HG03432 (cell line): ENCODE data around the gene AGAP1.

Experiments used
- ATAC-seq: cut with Tn5 transposase; IDR thresholded peaks from one replicate; pipeline ENCODE4 v1.9.1; 2021; ENCODE audit warnings: mild to moderate bottlenecking, moderate library complexity; ENCODE audit not compliant: unreplicated experiment

The AGAP1 gene

GRCh38 chr2:235856151-235856854 is 362.5 kb downstream of the AGAP1 start:
- ATAC-seq: no peak

GRCh38 chr2:235857598-235857997 is 363.8 kb downstream of the AGAP1 start:
- no peak for ATAC-seq

- ATAC-seq: no peak
Measured at GRCh38 chr2:235858881-235859280, 365.0 kb downstream of the AGAP1 start.

DNA sequence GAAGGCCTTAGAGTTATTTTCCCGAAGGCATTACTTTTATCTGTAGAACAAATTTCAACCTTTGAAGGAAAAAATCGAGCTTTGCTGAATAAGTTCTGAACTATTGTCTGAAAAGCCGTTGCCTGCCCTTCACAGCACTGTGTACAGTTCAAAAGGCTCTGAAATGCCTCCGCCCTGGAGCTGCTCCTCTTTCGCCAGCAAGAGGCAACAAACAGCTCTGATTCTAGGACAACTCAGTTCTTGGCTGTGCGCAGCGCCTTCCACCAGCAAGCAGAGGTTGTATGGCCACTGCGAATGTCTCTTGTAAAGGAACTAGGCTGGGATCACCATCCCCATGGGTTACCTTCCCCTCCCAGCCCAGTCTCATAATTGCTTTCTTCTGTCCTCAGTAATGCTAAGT is 365.8 kb downstream of the AGAP1 start:
- no peak for ATAC-seq

DNA sequence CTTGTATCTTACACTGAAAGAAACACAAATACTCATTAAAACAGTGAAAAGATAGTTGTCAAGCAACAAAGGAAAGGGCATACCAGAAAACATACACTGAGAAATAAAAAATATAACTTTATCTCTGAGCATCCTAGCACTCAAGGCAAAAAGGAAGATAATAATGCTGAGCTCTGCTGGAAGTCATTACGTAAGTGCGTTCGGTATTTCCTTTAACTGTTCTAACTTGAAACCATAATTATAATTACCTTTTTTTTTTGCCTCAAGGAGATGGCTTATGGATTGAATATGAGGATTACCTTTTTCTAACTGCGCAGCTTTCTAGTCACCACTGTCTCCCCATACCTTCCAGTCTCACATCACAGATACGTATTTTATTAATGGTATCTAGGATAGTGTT is 366.3 kb downstream of the AGAP1 start:
- no peak for ATAC-seq

DNA sequence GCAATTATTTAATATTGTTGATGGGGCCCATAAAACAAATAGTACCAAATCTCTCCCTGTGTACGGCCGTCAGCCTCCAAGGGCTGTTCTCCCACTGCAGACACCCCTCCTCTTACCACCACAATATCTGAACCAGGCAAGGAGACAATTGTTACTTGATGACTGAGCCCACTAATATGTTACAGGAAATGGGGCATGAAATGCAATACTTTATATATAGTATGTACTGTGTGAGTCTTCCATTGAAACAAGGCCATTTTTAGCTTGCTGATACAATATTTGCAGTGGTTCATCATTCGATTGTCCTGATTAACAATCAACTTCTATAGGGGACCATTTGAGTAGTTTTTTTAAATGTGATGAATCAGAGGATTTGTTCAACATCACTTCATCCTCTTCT is 367.0 kb downstream of the AGAP1 start:
- no peak for ATAC-seq

- no peak for ATAC-seq
Measured at GRCh38 chr2:235861383-235861782, 367.5 kb downstream of the AGAP1 start.

- ATAC-seq: no peak
Measured at GRCh38 chr2:235863414-235863813, 369.6 kb downstream of the AGAP1 start.

DNA sequence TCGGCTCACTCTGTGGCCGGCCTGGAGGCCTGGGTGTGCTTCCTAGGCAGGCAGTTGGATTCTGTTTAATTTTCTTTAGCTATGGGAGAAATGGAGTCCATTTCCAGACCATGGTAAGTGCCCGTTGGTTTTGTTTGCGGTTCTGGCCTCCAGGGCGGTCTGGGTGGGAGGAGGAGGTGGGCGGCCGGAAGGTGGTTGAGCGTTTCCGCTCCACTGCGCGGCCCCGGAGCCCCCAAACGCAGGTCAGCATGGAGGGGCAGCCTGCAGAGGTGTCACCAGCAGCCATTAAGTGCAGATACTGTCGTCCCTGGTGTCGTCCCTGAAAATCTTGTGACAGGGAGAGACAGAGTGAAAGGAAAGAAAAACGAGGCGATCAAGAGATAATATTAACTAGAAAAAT is 370.5 kb downstream of the AGAP1 start:
- ATAC-seq: no peak

DNA sequence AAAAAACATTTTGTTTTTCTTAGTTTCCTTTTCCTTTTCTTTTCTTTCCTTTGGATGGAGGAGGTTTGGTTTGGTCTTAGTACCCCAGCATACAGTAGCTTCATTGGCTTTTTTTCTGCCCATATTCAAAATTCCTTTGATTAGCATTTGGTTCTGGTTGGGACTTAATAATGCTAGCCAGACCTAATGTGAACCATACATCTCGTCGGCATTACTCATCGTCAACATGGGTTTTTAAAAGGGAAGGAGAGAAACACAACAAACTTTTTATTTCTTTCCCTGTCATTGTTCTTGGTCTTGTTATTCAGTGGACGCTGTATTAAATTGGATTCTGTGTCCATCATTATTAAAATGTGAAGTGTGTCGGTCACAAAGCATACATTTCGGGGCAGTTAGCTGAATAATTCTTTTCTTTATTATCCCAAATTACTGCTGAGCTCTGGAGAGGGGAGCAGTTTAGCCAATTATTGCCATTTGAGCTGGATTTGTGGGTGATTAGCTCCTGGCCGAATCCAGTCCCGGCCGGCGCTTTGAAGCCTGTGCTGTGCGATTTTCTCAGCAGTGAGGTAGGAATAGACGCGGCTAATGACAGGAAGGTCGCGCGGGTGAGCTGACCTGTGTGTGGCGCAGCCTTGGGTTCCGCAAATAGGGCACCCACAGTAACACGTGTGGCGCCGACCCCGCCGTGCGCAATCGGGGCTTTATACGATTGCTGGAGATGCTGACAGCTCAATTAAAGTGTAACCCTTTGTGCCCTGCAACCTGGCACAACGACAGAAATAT is 371.1 kb downstream of the AGAP1 start:
- no peak for ATAC-seq

GRCh38 chr2:235866373-235866772 is 372.5 kb downstream of the AGAP1 start:
- ATAC-seq: no peak

GRCh38 chr2:235868224-235868623 is 374.4 kb downstream of the AGAP1 start:
- no peak for ATAC-seq

- ATAC-seq: no peak
Measured at GRCh38 chr2:235868645-235869044, 374.8 kb downstream of the AGAP1 start.

GRCh38 chr2:235870515-235870914 is 376.7 kb downstream of the AGAP1 start:
- ATAC-seq: no peak

- no peak for ATAC-seq
Measured at GRCh38 chr2:235876099-235876679, 382.3 kb downstream of the AGAP1 start.

DNA sequence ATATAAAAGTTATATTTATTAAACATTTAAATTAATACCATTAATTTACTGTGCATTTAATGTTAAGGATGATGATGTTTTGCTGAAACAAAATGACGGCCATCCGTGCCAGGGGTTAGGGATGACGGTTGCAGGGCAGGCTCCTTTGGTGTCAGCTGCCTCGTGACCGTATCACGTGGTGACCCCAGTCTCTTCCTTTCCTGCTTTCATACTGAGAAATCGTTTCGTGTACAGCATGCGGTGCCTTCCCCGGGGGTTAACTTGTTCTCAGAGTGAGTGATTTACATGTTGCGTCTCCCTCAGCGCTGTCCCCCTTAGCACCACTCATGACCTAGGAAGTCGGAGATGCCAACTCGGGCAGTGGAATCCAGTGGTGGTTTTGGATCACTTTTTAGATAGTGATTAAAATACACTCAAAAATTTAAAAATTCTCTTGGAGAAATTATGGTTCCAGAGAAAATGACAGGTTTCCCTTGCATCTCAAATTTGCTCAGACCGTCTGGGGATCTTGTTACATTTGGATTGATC is 383.5 kb downstream of the AGAP1 start:
- no peak for ATAC-seq

DNA sequence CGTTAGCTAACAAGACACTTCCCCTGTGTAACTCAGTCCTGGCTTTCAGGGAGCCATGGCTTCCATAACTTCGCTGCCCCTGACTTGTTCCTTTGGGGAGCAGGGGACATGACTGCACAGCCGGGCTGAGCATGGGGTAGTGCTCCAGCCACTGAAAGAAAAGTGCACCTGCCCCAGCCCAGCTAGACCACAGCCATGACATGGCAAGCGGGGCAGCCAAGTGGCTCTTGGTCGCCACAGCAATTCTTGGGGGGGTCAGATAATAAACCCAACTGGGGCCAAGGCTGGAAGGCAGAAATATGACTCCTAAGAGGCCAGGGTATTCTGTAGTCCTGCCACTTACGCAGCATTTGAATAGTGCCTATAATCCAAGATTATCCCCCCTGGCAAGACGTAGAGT is 385.3 kb downstream of the AGAP1 start:
- ATAC-seq: no peak

DNA sequence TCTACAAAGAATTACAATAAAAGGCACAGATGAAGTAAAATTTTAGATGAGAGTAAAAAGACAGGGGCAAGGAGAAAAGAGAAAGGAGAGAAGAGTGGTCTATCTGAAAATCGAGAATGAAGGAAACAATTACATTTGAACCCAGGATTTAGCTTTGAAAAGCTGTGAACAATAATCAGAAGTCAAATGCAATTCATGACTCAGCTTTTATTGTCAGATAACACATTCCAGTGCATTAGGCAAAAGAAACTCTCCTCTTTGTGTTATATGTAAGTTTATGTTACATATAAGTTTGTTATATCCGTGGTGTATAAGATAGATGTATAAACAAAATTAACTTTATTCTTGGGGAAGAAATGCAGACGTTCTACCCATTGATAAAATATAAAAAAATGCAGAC is 389.8 kb downstream of the AGAP1 start:
- no peak for ATAC-seq

DNA sequence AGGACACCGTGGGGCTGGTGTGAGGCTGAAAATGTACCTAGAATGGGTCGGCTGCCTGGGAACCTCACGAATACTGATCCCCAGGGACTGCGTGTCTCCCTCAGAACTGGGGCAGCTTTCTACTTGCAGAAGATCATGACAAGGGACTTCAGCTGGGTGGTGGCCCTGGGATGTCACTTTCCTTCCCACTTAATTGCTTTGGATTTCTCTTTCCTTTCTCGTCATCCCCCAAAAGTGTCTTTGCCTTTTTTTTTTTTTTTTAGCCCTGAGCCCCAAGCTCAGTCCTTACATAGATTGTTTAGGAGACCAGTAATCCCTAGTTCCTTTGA is 395.4 kb downstream of the AGAP1 start:
- no peak for ATAC-seq

- ATAC-seq: no peak
Measured at GRCh38 chr2:235893129-235893698, 399.4 kb downstream of the AGAP1 start.

GRCh38 chr2:235894839-235895238 is 401.0 kb downstream of the AGAP1 start:
- no peak for ATAC-seq

GRCh38 chr2:235896061-235896460 is 402.2 kb downstream of the AGAP1 start:
- ATAC-seq: no peak
